Coronary artery (tissue), 2 donors: ENCODE measurements around the gene PRELID2.

ENCODE experiments used
- DNase-seq: peaks from one replicate; pipeline ENCODE4 v3.0.0-alpha.2; 2017; ENCODE audit warnings: low spot score
- H3K27ac ChIP-seq, 2 donors: fragments of 200-600 bp; sonication (generic); one replicate each; pipeline ENCODE4 v1.5.1; 2016 to 2019
- H3K4me3 ChIP-seq: fragments of 200-600 bp; sonication (generic); 2 replicates; pipeline ENCODE4 v1.5.1; 2016; ENCODE audit warnings: mild to moderate bottlenecking, moderate library complexity
- TF ChIP-seq, protein P1 (sequence below): fragments of 200-600 bp; sonication (generic); IDR thresholded peaks from one replicate; pipeline ENCODE4 v1.5.1; 2019; ENCODE audit warnings: antibody characterized with exemption

PRELID2 gene

DNA sequence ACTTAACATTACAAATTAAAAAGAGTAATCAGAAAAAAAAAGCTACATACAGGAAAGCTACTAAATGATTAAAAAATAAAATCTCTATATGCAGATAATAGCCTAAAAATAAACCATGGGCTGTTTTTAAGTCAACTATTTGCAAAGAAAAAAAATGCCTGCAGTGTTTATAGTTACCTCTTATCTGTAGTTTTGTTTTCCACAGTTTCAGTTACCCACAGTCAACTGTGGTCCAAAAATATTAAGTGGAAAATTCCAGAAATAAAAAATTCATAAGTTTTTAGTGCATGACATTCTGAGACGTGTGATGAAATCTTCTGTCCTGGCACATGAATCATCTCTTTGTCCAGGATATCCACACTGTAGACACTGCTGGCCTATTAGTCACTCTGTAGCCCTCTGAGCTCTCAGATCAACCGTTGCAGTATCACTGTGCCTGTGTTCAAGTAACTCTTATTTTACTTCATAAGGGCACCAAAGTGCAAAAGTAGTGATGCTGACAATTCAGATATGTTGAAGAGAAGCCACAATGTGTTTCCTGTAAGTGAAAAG lies 59.2 kb downstream of the PRELID2 start:
- H3K27ac ChIP-seq, result peak overlapping the region; percentile 32 to 80
- TF ChIP-seq, protein P1, sequence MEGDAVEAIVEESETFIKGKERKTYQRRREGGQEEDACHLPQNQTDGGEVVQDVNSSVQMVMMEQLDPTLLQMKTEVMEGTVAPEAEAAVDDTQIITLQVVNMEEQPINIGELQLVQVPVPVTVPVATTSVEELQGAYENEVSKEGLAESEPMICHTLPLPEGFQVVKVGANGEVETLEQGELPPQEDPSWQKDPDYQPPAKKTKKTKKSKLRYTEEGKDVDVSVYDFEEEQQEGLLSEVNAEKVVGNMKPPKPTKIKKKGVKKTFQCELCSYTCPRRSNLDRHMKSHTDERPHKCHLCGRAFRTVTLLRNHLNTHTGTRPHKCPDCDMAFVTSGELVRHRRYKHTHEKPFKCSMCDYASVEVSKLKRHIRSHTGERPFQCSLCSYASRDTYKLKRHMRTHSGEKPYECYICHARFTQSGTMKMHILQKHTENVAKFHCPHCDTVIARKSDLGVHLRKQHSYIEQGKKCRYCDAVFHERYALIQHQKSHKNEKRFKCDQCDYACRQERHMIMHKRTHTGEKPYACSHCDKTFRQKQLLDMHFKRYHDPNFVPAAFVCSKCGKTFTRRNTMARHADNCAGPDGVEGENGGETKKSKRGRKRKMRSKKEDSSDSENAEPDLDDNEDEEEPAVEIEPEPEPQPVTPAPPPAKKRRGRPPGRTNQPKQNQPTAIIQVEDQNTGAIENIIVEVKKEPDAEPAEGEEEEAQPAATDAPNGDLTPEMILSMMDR, result no peak
- H3K4me3 ChIP-seq, result no peak overlapping the region
- DNase-seq, result peak; percentile 76

DNA sequence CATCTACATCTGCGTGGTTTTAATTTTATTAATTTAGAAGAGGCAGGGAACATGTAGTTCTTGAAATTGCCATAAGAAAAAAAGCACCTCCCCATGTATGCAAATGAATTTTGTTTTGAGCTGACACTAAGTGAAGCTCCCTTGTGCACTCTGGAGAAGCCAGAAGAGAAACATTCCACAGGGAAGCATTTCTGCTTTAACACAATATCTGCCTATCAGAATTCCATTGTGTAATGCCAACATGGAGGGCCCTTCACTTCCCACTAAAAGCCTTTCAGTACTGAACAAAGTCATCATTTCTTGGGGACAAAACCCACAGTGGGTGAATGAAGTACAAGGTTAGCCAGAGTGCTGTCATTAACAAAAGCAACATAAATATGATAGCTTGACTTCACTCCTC lies 59.7 kb downstream of the PRELID2 start:
- TF ChIP-seq, protein P1, result no peak
- H3K27ac ChIP-seq, result peak overlapping the region; percentile 32 to 80
- DNase-seq, result no peak

DNA sequence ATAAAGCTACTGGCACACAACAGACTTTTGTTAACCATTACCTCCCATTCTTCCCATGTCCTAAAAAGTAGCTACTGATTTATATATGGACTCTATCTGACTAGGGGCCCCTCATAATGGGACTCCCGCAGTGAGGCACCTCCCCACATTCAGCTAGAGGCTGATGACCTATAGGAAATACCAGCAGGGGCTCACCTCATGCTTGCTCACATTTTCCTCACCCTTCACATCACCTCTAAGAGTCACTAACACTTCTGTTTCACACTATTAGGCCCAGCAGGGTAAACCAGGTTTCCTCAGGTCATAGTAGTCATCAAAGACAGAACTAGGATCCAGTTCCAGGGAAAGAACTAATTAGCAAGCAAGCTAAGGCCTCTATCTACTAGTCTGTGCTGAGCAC lies 60.7 kb downstream of the PRELID2 start:
- TF ChIP-seq, protein P1, result no peak
- Histone ChIP-seq H3K4me3 (no peak overlapping the region), H3K27ac (peak overlapping the region in 1 of 2 donors; percentile 62)
- DNase-seq, result no peak

More for the DNA sequence above, 59.7 kb downstream of the PRELID2 start:
- no peak overlapping the region for H3K4me3 ChIP-seq

DNA sequence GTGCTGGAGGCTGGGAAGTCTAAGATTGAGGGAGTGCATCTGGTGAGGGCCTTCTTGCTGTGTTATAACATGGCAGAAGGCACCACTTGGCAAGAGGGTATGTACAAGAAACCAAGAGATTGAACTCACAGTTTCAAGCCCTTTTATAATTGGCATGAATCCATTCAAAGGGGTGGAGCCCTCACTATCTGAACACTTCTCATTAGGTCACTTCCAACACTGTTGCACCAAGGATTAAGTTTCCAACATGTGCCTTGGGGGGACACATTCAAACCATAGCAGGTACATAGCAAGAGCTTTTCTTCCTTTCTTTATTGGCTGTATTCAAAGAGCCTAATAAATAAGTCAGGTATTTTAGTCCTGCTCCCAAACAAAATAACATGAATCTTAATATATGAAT lies 62.7 kb downstream of the PRELID2 start:
- DNase-seq, result no peak
- no peak overlapping the region for H3K4me3 ChIP-seq
- TF ChIP-seq, protein P1, result no peak
- no peak overlapping the region for H3K27ac ChIP-seq

DNA sequence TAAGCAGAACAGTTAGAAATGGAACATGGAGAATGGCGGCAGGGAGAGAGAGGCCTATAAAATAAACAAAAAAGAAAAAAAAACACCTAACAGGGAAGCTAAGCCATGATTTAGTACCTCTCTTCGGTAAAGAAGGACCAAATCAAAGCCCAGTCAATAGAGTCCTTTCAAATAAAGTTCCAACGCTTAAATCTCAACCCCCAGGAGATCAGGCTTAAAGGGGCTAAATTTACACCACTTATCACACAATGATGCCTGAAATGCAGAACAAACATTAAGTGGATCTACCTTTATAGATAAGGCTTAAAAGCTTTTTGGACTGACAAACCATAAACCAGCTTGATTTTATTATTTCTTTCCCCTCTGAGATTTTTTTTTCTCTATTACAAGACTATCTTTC lies 66.3 kb downstream of the PRELID2 start:
- DNase-seq, result no peak
- TF ChIP-seq, protein P1, result no peak
- H3K4me3 ChIP-seq, result no peak overlapping the region
- no peak overlapping the region for H3K27ac ChIP-seq

DNA sequence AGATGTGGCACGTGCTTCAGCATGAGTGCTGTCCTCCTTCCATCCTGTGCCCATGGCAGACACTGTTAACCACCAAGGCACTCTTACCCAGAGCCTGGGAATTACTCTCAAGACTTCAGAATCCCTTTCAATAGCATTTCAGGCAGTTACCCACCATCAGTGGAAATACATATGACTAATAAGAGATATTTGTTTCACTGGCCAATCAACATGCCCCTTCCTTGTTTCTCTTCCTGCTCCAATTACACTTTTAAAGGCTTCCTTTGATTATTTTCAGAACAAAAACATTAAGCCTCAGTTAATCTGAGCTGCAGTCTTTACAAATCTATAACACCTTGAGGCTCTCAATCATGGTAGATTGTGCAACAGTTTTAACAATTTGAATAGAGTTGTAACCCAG lies 70.8 kb downstream of the PRELID2 start:
- DNase-seq, result no peak
- no peak overlapping the region for H3K4me3 ChIP-seq
- TF ChIP-seq, protein P1, result no peak
- no peak overlapping the region for H3K27ac ChIP-seq

DNA sequence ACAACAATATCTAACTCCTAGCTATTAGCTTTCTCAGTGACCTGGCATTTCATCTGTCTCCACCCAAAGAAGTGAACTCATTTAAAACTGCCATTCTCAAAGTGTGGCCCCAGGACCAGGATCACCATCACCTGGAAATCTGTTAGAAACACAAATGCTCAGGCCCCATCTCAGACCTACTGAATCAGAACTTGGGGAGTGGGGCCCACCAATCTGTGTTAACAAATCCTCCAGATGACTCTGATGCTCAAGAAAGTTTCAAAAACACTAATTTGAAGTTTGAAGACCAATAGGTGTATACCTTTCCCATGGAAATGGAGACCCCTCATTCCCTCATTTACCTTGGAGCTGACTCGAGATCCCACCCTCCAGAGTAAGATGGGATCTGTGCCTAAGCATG lies 72.3 kb downstream of the PRELID2 start:
- TF ChIP-seq, protein P1, result no peak
- H3K27ac ChIP-seq, result no peak overlapping the region
- DNase-seq, result no peak
- no peak overlapping the region for H3K4me3 ChIP-seq
